NCI-H187 treated with DMSO at 0.1 percent for 48 hours (cell line): ENCODE measurements around the gene RAB35.
"Not testable (repeated sequence)": the region's sequence is repeated elsewhere in the genome, so short reads cannot be mapped to it uniquely, and the experiment has no call there.

ENCODE experiments used
- DNase-seq: peaks from one replicate; lab custom pipeline; 2025; lab: John Stamatoyannopoulos, UW

RAB35 gene

DNA sequence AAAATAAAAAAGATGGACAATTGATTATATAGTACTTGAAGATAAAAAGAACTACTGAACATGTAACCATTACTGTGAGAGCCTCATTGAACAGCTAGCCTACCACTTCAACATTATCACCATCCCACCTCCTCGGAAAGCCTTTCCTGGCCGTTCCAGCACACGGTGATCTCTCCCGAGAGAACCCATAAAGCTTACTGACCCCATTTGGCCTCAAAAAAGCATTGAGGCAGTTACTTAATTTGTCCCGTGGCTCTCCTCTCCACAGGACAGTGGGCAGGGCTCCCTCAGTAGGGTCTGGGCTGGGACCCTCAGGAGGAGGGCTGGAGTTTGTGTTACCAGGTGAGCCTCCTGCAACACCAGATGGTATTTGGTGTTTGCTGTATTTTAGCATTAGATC, 55.8 kb downstream of the RAB35 start:
- no peak for DNase-seq

GRCh38 chr12:120060196-120060595, 56.4 kb downstream of the RAB35 start:
- DNase-seq, result no peak

GRCh38 chr12:120056739-120057138, 59.8 kb downstream of the RAB35 start:
- DNase-seq, result no peak

- no peak for DNase-seq
Observed at GRCh38 chr12:120055231-120056000, 61.1 kb downstream of the RAB35 start.

- DNase-seq, result no peak
Observed at GRCh38 chr12:120054293-120054692, 62.3 kb downstream of the RAB35 start.

GRCh38 chr12:120051535-120051934, 65.0 kb downstream of the RAB35 start:
- no peak for DNase-seq

- DNase-seq, result no peak
Observed at GRCh38 chr12:120049426-120049825, 67.1 kb downstream of the RAB35 start.

- DNase-seq, result no peak
Observed at GRCh38 chr12:120048263-120048662, 68.3 kb downstream of the RAB35 start.

DNA sequence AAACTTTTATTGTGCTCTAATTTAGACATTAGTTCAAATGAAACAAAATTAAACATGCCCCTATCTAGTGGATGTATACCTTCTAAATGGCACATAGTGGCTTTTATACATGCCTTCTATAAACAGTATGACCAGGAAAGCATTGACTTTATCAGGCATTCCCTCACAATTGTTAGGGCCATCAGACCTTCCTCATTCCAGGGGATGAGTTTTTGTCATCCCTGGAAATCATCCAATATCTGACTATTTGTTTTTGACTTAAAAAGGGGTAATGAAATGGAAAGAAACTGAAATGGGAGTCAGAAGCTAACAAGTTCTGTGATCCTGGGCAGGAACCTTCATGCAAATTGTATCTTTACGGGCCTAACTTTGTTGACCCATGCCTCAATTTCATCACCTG, 69.5 kb downstream of the RAB35 start:
- no peak for DNase-seq

DNA sequence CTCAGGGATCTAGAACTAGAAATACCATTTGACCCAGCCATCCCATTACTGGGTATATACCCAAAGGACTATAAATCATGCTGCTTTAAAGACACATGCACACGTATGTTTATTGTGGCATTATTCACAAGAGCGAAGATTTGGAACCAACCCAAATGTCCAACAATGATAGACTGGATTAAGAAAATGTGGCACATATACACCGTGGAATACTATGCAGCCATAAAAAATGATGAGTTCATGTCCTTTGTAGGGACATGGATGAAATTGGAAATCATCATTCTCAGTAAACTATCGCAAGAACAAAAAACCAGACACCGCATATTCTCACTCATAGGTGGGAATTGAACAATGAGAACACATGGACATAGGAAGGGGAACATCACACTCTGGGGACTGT, 71.2 kb downstream of the RAB35 start:
- DNase-seq, result not testable (repeated sequence)
